WTC11 (cell line): ENCODE results near the gene EHD4. TPM values are rescaled to one million over a fixed set of nuclear protein-coding genes. Genes with fewer than 3 reads are reported as not detected.

ENCODE experiments used
- ATAC-seq: fragments of 200-7000 bp; cut with Tn5 transposase; 2 replicates; pipeline ENCODE4 v1.10.0; 2021; ENCODE audit warnings: mild to moderate bottlenecking, moderate library complexity
- CTCF ChIA-PET: fragments of 300-600 bp; sonication (Branson Sonifier 250); formaldehyde crosslinking; loops from one replicate; lab custom pipeline; 2021; ENCODE audit warnings: antibody characterized with exemption; lab: Charles Lee
- POLR2A ChIA-PET: fragments of 350-600 bp; sonication (Branson Sonifier 250); formaldehyde crosslinking; loops from one replicate; lab custom pipeline; 2021; ENCODE audit warnings: antibody characterized with exemption; lab: Charles Lee
- DNase-seq: peaks from one replicate; pipeline ENCODE4 v3.0.0; 2021; ENCODE audit warnings: low spot score
- H3K27ac Mint-ChIP-seq: 2 replicates; pipeline ENCODE4 v1.8.0; 2021; ENCODE audit warnings: mixed read lengths
- H3K27me3 Mint-ChIP-seq: 2 replicates; pipeline ENCODE4 v1.8.0; 2021; ENCODE audit warnings: low read depth, mild to moderate bottlenecking, moderate library complexity, mixed read lengths
- H3K36me3 Mint-ChIP-seq: 2 replicates; pipeline ENCODE4 v1.8.0; 2021; ENCODE audit warnings: mixed read lengths
- H3K4me1 Mint-ChIP-seq: 2 replicates; pipeline ENCODE4 v1.8.0; 2022; ENCODE audit warnings: mixed read lengths
- H3K4me3 Mint-ChIP-seq: 2 replicates; pipeline ENCODE4 v1.8.0; 2021; ENCODE audit warnings: mild to moderate bottlenecking, moderate library complexity, mixed read lengths
- H3K9me3 Mint-ChIP-seq: 2 replicates; pipeline ENCODE4 v1.8.0; 2021; ENCODE audit warnings: mixed read lengths
- CBFB ChIP-seq: sonication (generic); formaldehyde crosslinking; IDR thresholded peaks from 2 replicates; pipeline ENCODE4 v1.8.1; 2022; ENCODE audit warnings: mild to moderate bottlenecking, low read depth, missing genetic modification reagents
- ELF4 ChIP-seq: sonication (generic); formaldehyde crosslinking; IDR thresholded peaks from 2 replicates; pipeline ENCODE4 v1.8.1; 2022; ENCODE audit warnings: low read depth, mild to moderate bottlenecking, moderate library complexity, missing genetic modification reagents
- ESRRA ChIP-seq: sonication (generic); formaldehyde crosslinking; IDR thresholded peaks from 2 replicates; pipeline ENCODE4 v1.8.1; 2022; ENCODE audit warnings: mild to moderate bottlenecking, missing genetic modification reagents, borderline replicate concordance
- FOXJ3 ChIP-seq: sonication (generic); formaldehyde crosslinking; IDR thresholded peaks from 2 replicates; pipeline ENCODE4 v1.9.0; 2021; ENCODE audit warnings: missing genetic modification reagents, mild to moderate bottlenecking, borderline replicate concordance
- GABPB1 ChIP-seq: sonication (generic); formaldehyde crosslinking; IDR thresholded peaks from 2 replicates; pipeline ENCODE4 v1.8.1; 2023; ENCODE audit warnings: mild to moderate bottlenecking, missing genetic modification reagents
- JUN ChIP-seq: sonication (generic); formaldehyde crosslinking; IDR thresholded peaks from 2 replicates; pipeline ENCODE4 v1.8.0; 2023; ENCODE audit warnings: mild to moderate bottlenecking, missing genetic modification reagents
- KAT7 ChIP-seq: sonication (generic); formaldehyde crosslinking; IDR thresholded peaks from 2 replicates; pipeline ENCODE4 v1.8.1; 2023; ENCODE audit warnings: missing genetic modification reagents, mild to moderate bottlenecking, borderline replicate concordance
- NFYB ChIP-seq: sonication (generic); formaldehyde crosslinking; conservative IDR thresholded peaks from 2 replicates; pipeline ENCODE4 v1.8.0; 2022; ENCODE audit warnings: low read depth, missing genetic modification reagents
- RORB ChIP-seq: fragments of 250-450 bp; sonication (Bioruptor Pico); IDR thresholded peaks from 2 replicates; pipeline ENCODE4 v1.9.0; 2021; ENCODE audit warnings: mild to moderate bottlenecking
- ZNF121 ChIP-seq: sonication (generic); formaldehyde crosslinking; IDR thresholded peaks from 2 replicates; pipeline ENCODE4 v1.8.0; 2023; ENCODE audit warnings: missing genetic modification reagents
- ZNF232 ChIP-seq: sonication (generic); formaldehyde crosslinking; IDR thresholded peaks from 2 replicates; pipeline ENCODE4 v1.8.0; 2022; ENCODE audit warnings: mild to moderate bottlenecking, missing genetic modification reagents
- total RNA-seq: library from RNA; stranded (reverse); gene quantifications from 3 replicates; pipeline ENCODE4 v1.2.3, GENCODE V29; 2021
- TF ChIP-seq, protein P1 (sequence below): fragments of 200-600 bp; IDR thresholded peaks from 2 replicates; pipeline ENCODE4 v1.8.0; 2022; ENCODE audit warnings: antibody characterized with exemption
- TF ChIP-seq, protein P2 (sequence below): sonication (generic); formaldehyde crosslinking; IDR thresholded peaks from 2 replicates; pipeline ENCODE4 v1.8.0; 2022; ENCODE audit warnings: mild to moderate bottlenecking, missing genetic modification reagents
- TF ChIP-seq, protein P3 (sequence below): sonication (generic); formaldehyde crosslinking; IDR thresholded peaks from 2 replicates; pipeline ENCODE4 v1.8.0; 2022; ENCODE audit warnings: mild to moderate bottlenecking, missing genetic modification reagents
- TF ChIP-seq, protein P4 (sequence below): sonication (generic); formaldehyde crosslinking; conservative IDR thresholded peaks from 2 replicates; pipeline ENCODE4 v1.8.1; 2022; ENCODE audit warnings: mild to moderate bottlenecking, missing genetic modification reagents
- TF ChIP-seq, protein P5 (sequence below): sonication (generic); formaldehyde crosslinking; IDR thresholded peaks from 2 replicates; pipeline ENCODE4 v1.8.1; 2022; ENCODE audit warnings: mild to moderate bottlenecking, moderate library complexity, missing genetic modification reagents
- TF ChIP-seq, protein P6 (sequence below): sonication (generic); formaldehyde crosslinking; conservative IDR thresholded peaks from 2 replicates; pipeline ENCODE4 v1.8.1; 2023; ENCODE audit warnings: mild to moderate bottlenecking, low read depth, missing genetic modification reagents, moderate library complexity
- TF ChIP-seq, protein P7 (sequence below): sonication (generic); formaldehyde crosslinking; IDR thresholded peaks from 2 replicates; pipeline ENCODE4 v1.8.1; 2023; ENCODE audit warnings: mild to moderate bottlenecking, missing genetic modification reagents

EHD4 gene
- total RNA-seq, 1 experiment from 2014 or later, result 23.9 TPM

DNA sequence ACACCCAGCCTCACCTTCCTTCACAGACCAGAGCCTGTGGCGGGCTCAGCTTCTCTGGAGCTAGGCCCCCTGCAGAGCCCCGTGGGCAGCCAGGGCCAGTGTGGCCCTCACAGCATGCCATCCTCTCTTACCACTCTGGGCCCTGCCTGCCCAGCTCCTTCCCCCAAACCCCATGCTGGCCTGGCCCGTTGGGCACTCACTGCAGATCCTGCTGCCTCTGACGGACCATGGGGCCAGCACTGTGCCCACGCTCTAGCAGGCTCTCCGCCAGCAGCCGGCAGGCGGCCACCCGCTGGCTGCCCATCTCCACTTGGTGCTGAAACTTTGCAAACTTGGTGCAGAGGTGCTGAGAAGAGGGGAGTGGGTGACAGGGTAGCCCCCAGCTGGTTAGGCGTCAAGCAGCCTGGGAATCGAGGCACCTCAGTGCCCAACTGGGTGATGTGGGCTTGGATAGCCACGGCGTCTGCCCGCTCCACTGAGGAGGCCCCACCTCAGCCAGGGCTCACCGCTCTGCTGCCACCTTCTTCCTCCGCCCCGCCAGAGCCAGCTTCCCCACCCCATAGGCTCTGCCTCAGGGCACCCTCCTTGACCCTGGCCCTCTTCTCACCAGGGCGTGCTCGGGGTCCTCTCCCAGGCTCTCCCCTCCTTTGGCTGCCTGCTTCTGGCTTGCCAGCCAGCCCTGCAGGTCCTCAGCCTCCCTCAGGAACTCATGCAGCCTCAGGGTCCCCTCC lies 101.0 kb downstream of the EHD4 start:
- no peak for ATAC-seq
- no peak for DNase-seq
- Mint-ChIP-seq H3K36me3 (no peaks in the 10 kb centered on the region), H3K27ac (no peak overlapping the region), H3K27me3 (no peaks in the 10 kb centered on the region; the same call in 1 of the 2 replicates), H3K4me3 (no peak overlapping the region), H3K4me1 (no peaks in the 10 kb centered on the region), H3K9me3 (no peaks in the 10 kb centered on the region)
- ChIA-PET CTCF (interaction anchor here (0.7 to 1.2 kb wide), 4 partner anchors 10 to 96 kb away, joined by 3 to 7 read pairs (median 3); no protein-coding TSS in a partner anchor), POLR2A (no interaction called here)
- no peak for TF ChIP-seq GABPB1 (CRISPR knock-in tag)
- no peak for TF ChIP-seq ELF4 (CRISPR knock-in tag)
- TF ChIP-seq, protein P1, sequence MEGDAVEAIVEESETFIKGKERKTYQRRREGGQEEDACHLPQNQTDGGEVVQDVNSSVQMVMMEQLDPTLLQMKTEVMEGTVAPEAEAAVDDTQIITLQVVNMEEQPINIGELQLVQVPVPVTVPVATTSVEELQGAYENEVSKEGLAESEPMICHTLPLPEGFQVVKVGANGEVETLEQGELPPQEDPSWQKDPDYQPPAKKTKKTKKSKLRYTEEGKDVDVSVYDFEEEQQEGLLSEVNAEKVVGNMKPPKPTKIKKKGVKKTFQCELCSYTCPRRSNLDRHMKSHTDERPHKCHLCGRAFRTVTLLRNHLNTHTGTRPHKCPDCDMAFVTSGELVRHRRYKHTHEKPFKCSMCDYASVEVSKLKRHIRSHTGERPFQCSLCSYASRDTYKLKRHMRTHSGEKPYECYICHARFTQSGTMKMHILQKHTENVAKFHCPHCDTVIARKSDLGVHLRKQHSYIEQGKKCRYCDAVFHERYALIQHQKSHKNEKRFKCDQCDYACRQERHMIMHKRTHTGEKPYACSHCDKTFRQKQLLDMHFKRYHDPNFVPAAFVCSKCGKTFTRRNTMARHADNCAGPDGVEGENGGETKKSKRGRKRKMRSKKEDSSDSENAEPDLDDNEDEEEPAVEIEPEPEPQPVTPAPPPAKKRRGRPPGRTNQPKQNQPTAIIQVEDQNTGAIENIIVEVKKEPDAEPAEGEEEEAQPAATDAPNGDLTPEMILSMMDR, result no peak
- TF ChIP-seq, protein P2, sequence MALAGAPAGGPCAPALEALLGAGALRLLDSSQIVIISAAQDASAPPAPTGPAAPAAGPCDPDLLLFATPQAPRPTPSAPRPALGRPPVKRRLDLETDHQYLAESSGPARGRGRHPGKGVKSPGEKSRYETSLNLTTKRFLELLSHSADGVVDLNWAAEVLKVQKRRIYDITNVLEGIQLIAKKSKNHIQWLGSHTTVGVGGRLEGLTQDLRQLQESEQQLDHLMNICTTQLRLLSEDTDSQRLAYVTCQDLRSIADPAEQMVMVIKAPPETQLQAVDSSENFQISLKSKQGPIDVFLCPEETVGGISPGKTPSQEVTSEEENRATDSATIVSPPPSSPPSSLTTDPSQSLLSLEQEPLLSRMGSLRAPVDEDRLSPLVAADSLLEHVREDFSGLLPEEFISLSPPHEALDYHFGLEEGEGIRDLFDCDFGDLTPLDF (CRISPR knock-in tag), result no peak
- TF ChIP-seq NFYB, result no peak
- no peak for TF ChIP-seq ZNF121 (CRISPR knock-in tag)
- no peak for TF ChIP-seq RORB
- no peak for TF ChIP-seq JUN (CRISPR knock-in tag)
- TF ChIP-seq, protein P3, sequence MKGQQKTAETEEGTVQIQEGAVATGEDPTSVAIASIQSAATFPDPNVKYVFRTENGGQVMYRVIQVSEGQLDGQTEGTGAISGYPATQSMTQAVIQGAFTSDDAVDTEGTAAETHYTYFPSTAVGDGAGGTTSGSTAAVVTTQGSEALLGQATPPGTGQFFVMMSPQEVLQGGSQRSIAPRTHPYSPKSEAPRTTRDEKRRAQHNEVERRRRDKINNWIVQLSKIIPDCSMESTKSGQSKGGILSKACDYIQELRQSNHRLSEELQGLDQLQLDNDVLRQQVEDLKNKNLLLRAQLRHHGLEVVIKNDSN, result no peak

DNA sequence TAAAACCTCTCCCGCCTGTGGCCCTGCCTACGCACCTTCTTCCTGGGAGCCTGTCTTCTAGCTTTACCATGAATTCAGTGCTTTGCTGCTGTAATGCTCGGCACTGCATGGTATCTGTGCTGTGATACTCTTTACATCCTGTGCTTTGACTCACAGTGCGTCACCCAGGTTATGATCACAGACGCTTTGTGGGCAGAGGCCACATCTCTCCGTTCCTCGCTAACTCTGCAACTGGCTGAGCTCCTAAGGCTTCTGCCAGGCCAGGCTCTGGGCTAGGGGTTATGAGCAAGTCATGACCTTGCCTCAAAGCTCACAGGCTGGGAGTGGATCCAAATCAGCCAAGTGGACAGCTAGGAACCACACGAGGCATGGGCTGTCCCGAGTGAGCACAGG lies 101.7 kb downstream of the EHD4 start:
- H3K27ac Mint-ChIP-seq, result peak overlapping the region; percentile 91
- ChIA-PET CTCF (interaction anchor here (0.7 to 1.2 kb wide), 4 partner anchors 11 to 96 kb away, joined by 3 to 7 read pairs (median 3); no protein-coding TSS in a partner anchor), POLR2A (no interaction called here)
- TF ChIP-seq, protein P4, sequence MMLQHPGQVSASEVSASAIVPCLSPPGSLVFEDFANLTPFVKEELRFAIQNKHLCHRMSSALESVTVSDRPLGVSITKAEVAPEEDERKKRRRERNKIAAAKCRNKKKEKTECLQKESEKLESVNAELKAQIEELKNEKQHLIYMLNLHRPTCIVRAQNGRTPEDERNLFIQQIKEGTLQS (CRISPR knock-in tag), result no peak
- TF ChIP-seq, protein P5, sequence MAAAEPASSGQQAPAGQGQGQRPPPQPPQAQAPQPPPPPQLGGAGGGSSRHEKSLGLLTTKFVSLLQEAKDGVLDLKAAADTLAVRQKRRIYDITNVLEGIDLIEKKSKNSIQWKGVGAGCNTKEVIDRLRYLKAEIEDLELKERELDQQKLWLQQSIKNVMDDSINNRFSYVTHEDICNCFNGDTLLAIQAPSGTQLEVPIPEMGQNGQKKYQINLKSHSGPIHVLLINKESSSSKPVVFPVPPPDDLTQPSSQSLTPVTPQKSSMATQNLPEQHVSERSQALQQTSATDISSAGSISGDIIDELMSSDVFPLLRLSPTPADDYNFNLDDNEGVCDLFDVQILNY (CRISPR knock-in tag), result no peak
- no peak for TF ChIP-seq ELF4 (CRISPR knock-in tag)
- no peak for TF ChIP-seq ESRRA (CRISPR knock-in tag)
- no peak for TF ChIP-seq CBFB (CRISPR knock-in tag)
- TF ChIP-seq ZNF232 (CRISPR knock-in tag), result no peak
- no peaks in the 10 kb centered on the region for H3K36me3 Mint-ChIP-seq
- H3K9me3 Mint-ChIP-seq, result no peaks in the 10 kb centered on the region
- ATAC-seq (no peak), DNase-seq (no peak)
- no peaks in the 10 kb centered on the region for H3K4me1 Mint-ChIP-seq
- no peak overlapping the region for H3K4me3 Mint-ChIP-seq
- H3K27me3 Mint-ChIP-seq, result no peaks in the 10 kb centered on the region; the same call in 1 of the 2 replicates

DNA sequence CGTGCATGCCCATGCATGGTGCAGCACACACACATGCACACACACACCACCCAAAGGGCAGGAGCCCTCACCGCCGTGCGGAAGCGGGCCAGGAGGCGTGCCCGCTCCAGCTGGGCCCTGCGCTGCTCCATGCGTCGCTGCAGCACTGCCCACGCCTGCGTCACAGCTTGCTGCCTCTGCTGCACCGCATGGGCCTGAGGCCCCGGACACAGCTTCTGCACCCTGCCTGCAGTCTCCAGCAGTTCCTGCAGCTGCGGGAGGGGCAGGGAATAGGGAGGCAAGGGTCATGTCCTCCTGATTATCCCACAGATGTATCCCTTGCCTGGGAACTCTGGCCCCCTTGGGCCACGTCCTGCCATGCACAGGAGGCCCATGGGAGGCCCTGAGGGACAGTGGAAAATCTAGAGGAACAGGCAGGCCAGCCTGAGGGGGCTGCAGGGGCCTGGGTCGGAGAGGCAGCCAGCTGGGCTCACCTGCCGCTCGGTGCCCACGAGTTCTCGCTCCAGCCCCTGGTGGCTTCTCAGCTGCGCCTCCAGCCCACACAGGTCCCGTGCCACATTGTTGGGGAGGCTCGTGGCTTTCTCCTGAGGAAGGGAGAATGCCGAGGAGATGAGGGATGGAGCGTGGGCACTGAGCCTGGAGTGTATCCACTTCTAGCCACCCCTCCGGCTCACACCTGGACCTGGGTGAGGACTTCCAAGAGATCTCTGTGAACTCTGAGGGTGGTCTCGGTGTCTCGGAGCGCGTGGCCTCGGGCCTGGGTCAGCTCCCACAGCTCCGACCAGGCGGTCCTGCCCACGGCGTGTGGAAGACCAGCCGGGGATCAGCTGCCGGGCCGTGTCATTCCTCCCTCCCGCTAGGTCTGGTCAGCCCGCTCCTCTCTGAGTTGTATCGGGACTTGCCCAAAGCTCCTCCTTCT lies 102.3 kb downstream of the EHD4 start:
- DNase-seq, result no peak
- CTCF ChIA-PET, result interaction anchor here (0.7 to 1.8 kb wide), 5 partner anchors 11 to 95 kb away, joined by 3 to 7 read pairs (median 3); no protein-coding TSS in a partner anchor
- no peak overlapping the region for H3K4me3 Mint-ChIP-seq
- no peaks in the 10 kb centered on the region for H3K36me3 Mint-ChIP-seq
- no peaks in the 10 kb centered on the region for H3K4me1 Mint-ChIP-seq
- POLR2A ChIA-PET, result no interaction called here
- H3K27ac Mint-ChIP-seq, result peak overlapping the region; percentile 91
- ATAC-seq, result no peak
- no peaks in the 10 kb centered on the region; the same call in 1 of the 2 replicates for H3K27me3 Mint-ChIP-seq
- no peaks in the 10 kb centered on the region for H3K9me3 Mint-ChIP-seq
- TF ChIP-seq KAT7 (CRISPR knock-in tag) (no peak), CBFB (CRISPR knock-in tag) (no peak), FOXJ3 (CRISPR knock-in tag) (no peak)
- TF ChIP-seq, protein P6, sequence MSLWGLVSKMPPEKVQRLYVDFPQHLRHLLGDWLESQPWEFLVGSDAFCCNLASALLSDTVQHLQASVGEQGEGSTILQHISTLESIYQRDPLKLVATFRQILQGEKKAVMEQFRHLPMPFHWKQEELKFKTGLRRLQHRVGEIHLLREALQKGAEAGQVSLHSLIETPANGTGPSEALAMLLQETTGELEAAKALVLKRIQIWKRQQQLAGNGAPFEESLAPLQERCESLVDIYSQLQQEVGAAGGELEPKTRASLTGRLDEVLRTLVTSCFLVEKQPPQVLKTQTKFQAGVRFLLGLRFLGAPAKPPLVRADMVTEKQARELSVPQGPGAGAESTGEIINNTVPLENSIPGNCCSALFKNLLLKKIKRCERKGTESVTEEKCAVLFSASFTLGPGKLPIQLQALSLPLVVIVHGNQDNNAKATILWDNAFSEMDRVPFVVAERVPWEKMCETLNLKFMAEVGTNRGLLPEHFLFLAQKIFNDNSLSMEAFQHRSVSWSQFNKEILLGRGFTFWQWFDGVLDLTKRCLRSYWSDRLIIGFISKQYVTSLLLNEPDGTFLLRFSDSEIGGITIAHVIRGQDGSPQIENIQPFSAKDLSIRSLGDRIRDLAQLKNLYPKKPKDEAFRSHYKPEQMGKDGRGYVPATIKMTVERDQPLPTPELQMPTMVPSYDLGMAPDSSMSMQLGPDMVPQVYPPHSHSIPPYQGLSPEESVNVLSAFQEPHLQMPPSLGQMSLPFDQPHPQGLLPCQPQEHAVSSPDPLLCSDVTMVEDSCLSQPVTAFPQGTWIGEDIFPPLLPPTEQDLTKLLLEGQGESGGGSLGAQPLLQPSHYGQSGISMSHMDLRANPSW (CRISPR knock-in tag), result no peak
- TF ChIP-seq, protein P7, sequence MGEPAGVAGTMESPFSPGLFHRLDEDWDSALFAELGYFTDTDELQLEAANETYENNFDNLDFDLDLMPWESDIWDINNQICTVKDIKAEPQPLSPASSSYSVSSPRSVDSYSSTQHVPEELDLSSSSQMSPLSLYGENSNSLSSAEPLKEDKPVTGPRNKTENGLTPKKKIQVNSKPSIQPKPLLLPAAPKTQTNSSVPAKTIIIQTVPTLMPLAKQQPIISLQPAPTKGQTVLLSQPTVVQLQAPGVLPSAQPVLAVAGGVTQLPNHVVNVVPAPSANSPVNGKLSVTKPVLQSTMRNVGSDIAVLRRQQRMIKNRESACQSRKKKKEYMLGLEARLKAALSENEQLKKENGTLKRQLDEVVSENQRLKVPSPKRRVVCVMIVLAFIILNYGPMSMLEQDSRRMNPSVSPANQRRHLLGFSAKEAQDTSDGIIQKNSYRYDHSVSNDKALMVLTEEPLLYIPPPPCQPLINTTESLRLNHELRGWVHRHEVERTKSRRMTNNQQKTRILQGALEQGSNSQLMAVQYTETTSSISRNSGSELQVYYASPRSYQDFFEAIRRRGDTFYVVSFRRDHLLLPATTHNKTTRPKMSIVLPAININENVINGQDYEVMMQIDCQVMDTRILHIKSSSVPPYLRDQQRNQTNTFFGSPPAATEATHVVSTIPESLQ (CRISPR knock-in tag), result no peak
